Subcutaneous adipose tissue (tissue), 4 donors: ENCODE data around the gene SP140L. TPM values are rescaled to one million over a fixed set of nuclear protein-coding genes. Genes with fewer than 3 reads are reported as not detected.

Experiments
- CTCF ChIP-seq: fragments of 450-650 bp; IDR thresholded peaks from one replicate; pipeline ENCODE4 v1.5.1; 2016; ENCODE audit warnings: low read depth, mild to moderate bottlenecking, control low read depth, antibody characterized with exemption, moderate library complexity
- total RNA-seq, 4 donors: library from RNA; depleted of rRNA; stranded (reverse); fragments of >200 nt; gene quantifications; one replicate each; pipeline ENCODE4 v1.1.0, GENCODE V29; 2016

The SP140L gene
- total RNA-seq, 4 donors from 2014 or later, result 10.4 to 22.6 (median 13.3) TPM

GRCh38 chr2:230423851-230424458 is 97.0 kb downstream of the SP140L start:
- no peak for TF ChIP-seq CTCF

DNA sequence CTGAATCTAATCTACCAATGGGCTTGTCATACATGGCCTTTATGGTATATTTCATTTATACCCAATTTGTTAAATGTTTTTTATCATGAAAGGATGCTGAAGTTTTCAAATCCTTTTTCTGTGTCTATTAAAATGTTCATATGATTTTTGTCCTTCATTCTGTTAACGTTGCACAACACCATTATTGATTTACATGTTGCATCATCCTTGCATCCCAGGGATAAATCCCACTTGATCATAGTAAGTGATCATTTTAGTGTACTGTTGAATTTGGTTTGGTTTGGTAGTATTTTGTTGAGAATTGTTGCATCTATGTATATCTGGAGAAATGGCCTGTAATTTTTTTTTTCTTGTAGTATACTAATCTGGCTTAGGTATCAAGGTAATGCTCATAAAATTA is 98.4 kb downstream of the SP140L start:
- no peak for TF ChIP-seq CTCF

DNA sequence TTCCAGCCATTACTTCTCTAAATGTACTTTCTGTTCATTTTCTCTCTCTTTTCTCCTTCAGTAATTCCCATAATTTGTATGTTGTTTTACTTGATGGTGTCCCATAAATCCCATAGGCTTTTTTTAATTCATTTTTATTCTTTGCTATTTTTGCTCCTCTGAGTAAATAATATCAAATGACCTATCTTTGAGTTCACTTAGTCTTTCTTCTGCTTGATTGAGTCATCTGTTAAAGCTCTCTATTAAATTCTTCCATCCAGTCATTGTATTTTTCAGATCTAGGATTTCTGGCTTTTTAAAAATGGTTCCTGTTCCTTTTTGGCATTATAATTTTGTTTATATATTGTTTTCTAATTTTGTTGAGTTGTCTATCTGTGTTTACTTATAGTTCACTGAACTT is 102.5 kb downstream of the SP140L start:
- no peak for TF ChIP-seq CTCF

- TF ChIP-seq CTCF, result no peak
These were observed 104.2 kb downstream of the SP140L start for GRCh38 chr2:230430957-230431910.

- no peak for TF ChIP-seq CTCF
These were observed 107.8 kb downstream of the SP140L start for GRCh38 chr2:230434677-230435324.

- TF ChIP-seq CTCF, result no peak
These were observed 108.4 kb downstream of the SP140L start for GRCh38 chr2:230435431-230435830.

GRCh38 chr2:230439590-230439989 is 112.6 kb downstream of the SP140L start:
- TF ChIP-seq CTCF, result no peak
